GM21528 (cell line): ENCODE measurements around the gene GRIK5.
A peak's percentile ranks its signal among the peaks of the same experiment; 100 is the strongest.

Experiments used
- ATAC-seq: cut with Tn5 transposase; IDR thresholded peaks from one replicate; pipeline ENCODE4 v1.9.1; 2021; ENCODE audit warnings: mild to moderate bottlenecking, moderate library complexity; ENCODE audit not compliant: unreplicated experiment, low FRiP score

Gene GRIK5

DNA sequence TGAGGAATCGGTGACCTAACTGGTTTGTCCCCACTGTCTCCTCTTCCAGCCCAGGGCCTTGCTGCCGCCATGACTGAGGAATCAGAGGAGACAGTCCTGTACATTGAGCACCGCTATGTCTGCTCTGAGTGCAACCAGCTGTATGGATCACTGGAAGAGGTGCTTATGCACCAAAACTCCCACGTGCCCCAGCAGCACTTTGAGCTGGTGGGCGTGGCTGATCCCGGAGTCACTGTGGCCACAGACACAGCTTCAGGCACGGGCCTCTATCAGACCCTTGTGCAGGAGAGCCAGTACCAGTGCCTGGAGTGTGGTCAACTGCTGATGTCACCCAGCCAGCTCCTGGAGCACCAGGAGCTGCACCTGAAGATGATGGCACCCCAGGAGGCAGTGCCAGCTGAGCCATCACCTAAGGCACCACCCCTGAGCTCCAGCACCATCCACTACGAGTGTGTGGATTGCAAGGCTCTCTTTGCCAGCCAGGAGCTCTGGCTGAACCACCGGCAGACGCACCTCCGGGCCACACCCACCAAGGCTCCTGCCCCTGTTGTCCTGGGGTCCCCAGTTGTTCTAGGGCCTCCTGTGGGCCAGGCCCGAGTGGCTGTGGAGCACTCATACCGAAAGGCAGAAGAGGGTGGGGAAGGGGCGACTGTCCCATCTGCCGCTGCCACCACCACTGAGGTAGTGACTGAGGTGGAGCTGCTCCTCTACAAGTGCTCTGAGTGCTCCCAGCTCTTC, 8.7 kb upstream of the GRIK5 start:
- no peak for ATAC-seq

- no peak for ATAC-seq
Observed at GRCh38 chr19:42078058-42078457, 8.1 kb upstream of the GRIK5 start.

GRCh38 chr19:42076380-42076944, 6.5 kb upstream of the GRIK5 start:
- no peak for ATAC-seq

DNA sequence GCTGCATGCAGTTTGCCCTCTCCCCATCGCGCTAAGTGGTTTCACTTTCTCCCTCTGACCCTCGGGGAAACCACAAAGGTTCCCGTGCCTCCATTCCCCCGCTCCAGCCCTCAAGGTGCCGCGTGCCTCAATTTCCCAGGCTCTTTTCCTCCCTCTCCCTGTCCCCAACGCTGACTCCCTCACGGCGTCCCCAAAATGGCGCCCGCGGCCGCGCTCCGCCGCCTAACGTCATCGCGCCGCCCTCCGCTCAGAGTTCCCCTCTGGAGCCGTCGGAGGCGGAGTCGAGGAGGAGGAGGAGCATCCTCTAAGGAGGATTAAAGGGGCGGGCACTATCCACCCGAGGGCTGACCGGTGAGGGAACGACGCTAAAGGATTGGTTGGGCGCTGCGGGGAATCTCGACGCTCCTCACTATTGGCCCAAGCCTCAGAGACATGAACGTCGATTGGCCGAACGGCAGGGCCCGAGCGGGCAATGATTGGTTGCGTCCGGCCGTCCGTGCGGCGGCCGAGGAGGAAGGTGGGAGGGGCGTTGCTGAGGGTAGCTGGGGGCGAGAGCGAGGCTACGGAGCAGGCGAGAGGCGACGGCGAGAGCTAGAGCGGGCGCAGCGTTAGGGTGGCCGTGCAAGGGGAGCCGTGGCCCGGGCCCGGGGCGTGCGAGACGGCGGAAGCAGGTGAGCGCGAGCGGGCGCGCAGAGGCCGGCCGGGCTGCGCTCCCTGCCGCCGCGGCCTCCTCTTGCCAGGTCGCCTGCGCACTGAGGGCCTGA, 5.8 kb upstream of the GRIK5 start, which contains the start of gene ZNF574:
Gene ZNF574, plus strand, starts transcription at position 551 of the 764 bp plus-strand sequence. CDS start 2,441 bp downstream, outside the sequence.
- ATAC-seq: peak; percentile 95

DNA sequence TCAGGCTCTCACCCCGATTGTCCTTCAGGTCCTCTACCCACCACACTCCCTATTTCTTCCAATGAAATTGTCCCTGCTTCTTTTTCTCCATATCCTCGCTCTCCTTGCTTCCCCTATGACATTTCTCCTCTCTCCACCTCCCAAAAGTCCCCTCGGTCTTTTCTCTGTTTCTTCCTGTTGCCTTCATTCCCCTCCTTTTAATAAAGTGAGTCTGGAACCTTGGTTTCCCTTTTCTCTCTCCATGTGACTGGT, 5.3 kb upstream of the GRIK5 start:
- ATAC-seq: no peak

- ATAC-seq: no peak
Observed at GRCh38 chr19:42074513-42075363, 4.7 kb upstream of the GRIK5 start.

- no peak for ATAC-seq
Observed at GRCh38 chr19:42071247-42071646, 1.2 kb upstream of the GRIK5 start.

DNA sequence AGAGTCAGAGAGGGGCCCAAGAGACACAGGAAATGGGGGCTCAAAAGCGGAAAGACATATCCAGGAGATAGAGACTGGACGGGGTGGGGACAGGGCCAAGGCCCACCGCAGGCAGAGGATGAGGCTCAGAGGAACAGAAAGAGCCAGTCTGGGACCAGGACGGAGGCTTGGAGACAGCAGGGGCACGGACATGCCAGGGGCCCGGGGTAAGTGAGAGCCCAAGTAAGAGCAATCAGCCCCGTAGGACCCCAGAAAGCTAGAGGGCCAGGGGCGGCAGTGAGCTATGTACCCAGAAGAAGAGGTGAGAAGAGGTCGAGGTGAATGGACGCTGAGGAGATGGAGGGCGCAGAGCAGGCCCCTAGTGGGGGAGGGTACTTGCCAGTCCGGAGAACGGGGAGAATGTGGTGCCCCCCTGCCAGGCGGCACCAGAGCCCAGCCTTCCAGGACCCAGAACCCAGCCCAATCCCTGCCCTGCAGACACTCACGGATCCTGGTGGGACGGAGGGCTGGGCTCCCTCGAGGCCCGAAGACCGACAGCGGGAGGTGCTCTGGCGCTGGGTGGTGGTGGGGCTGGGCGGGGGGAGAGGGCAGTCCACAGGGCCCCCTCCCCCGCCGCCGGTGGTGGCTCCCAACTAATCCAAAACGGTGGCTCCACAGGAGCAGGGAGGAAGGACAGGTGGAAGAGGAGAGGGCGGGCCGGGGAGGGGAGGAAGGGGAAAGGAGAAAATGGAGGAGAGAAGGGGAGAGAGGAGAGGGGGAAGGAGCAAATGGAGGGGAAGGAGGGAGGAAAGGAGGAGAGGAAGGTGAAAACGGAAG, 1.0 kb downstream of the GRIK5 start:
- ATAC-seq: no peak

DNA sequence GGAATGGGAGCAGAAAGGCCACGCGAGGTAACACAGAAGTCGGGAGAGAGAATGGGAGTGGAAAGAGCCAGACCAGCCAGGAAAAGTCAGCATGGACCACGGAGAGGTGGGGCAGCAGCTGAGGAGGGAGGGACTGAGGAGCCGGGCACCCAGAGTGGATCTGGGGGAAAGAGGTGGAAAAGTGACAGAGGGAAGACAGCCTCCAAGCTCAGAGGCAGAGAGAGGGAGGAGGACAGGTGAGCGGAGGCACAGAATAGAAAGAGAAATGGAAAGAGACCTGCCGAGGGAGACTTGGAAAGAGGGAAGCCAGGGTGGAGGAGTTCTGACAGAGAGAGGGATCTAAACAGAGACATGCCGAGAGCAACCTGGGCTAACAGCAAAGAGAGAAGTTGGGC, 1.6 kb downstream of the GRIK5 start:
- ATAC-seq: no peak

DNA sequence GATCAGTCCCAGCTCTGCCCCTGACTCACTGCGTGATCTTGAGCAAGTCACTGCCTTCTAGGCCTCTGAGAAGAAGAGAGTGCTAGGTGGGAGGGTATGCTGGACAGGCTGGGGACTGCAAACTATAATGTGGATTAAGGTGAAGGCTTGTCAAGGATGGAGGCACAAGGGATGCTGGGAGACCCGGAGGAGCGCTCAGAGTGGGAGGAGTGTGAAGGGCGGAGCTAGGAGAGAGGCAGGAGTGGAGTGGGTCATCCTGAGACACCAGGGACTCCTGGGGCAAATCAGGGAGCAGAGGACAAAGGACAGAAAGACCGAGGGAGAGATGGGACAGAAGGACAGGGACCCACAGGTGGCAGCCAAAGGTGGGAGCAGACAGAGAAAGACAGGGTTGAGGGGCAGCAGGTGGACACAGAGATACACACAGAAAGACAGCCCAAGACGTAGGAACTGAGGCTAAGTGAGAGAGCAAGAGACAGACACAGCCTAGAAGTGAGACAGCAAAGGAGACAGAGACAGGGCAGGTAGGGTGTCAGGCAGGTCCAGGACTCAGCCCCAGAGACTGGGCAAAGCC, 2.6 kb downstream of the GRIK5 start:
- no peak for ATAC-seq

DNA sequence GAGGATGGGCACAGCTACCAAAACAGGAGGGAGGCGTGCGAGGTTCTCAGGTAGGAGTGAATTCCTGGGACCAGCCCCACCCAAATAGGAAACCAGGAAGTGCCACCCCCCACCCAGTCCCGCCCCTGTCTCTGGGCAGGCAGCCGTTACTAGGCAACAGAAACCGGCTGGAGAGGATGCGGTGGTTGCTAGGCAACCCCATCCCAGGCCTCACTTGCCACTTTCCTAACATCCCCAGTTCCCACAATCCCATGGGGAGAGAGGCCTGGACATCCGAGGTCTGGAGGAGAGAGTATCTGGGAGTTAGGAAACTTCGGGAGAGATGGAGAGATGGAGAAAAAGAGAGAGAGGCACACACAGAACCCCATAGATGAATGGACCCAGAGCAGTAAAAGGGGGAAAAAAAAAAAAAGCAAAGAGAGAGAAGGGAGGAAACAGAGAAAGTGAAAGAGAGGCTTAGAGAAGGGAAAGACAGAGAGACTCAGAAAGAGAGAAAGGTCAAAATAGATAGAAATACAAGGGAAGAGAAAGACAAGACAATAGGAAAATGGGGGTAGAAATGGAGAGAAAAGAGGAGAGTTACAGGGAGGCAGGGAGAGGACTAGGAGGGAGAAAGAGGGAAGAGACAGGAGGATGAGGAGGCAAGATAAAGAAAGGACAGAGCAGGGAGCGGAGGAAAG, 3.8 kb downstream of the GRIK5 start:
- ATAC-seq: no peak

- no peak for ATAC-seq
Observed at GRCh38 chr19:42065511-42065910, 4.5 kb downstream of the GRIK5 start.

GRCh38 chr19:42065051-42065450, 5.0 kb downstream of the GRIK5 start:
- no peak for ATAC-seq

GRCh38 chr19:42064432-42064831, 5.6 kb downstream of the GRIK5 start:
- ATAC-seq: no peak

- ATAC-seq: no peak
Observed at GRCh38 chr19:42062381-42062780, 7.6 kb downstream of the GRIK5 start.

DNA sequence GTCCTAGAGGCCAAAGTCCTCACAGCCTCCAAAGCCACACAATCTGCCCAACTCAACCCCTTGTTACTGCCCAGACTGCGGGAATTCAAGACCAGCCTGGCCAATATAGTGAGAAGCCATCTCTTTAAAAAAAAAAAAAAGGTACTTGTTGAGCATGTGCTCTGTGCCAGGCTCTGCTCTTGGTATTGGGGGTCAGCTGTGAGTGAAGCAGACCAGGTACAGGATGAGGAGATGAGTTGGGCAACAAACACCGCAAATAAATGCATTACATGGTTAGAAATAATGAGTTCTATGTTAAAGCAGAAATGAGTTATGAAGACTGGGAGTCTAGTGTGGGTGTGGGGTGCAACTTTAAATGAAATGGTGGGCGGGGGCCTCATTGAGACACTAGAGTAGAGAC, 9.9 kb downstream of the GRIK5 start:
- ATAC-seq: no peak

GRCh38 chr19:42059196-42059595, 10.8 kb downstream of the GRIK5 start:
- ATAC-seq: no peak

- ATAC-seq: no peak
Observed at GRCh38 chr19:42057846-42058245, 12.2 kb downstream of the GRIK5 start.

DNA sequence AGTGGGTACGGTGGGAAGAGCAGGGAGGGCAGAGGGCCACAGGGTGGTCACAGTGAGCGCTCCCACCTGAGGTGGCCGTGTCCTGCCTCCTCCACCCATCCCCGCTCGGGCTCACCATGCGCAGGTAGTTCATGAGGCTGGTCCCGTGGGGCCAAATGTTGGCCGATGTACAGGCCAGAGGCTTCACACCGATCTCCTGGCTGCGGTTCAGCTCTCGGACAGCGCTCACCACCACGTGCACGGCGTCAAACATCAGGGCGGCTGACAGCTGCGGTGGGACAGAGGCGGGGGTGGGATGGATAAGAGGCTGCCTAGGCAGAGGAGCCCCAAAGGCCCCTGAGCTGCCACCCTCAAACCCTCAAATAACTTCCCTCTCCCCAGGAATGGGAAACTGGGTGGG, 15.8 kb downstream of the GRIK5 start:
- ATAC-seq: no peak
